HCT116 (cell line): Measurements from ENCODE around the gene CD44. TPM values are rescaled to one million over a fixed set of nuclear protein-coding genes. Genes with fewer than 3 reads are reported as not detected.

Source experiments
- ATAC-seq: fragments of 200-7000 bp; cut with Tn5 transposase; 2 replicates; pipeline ENCODE4 v1.9.1; 2020; ENCODE audit warnings: mild to moderate bottlenecking, moderate library complexity
- BruUV-seq: library from RNA; stranded (reverse); fragments of 400-500 nt; replicated peaks from 2 replicates; lab custom pipeline; 2021; lab: Mats Ljungman, UMichigan
- CTCF ChIA-PET: fragments of 300-600 bp; sonication (Branson Sonifier 250); formaldehyde crosslinking; loops from one replicate; lab custom pipeline; 2021; ENCODE audit warnings: antibody characterized with exemption; lab: Charles Lee
- POLR2A ChIA-PET: fragments of 300-600, 350-600 bp; sonication (Branson Sonifier 250); formaldehyde crosslinking; loops from one replicate; lab custom pipeline; 2021; ENCODE audit warnings: antibody characterized with exemption; lab: Charles Lee
- RAD21 ChIA-PET, 2 experiments: fragments of 300-600 bp; sonication (Branson Sonifier 250); formaldehyde crosslinking; loops; one replicate each; lab custom pipeline; 2023; ENCODE audit warnings: low total read pairs in 2 of 2; ENCODE audit not compliant: uncharacterized antibody in 2 of 2, unreplicated experiment in 2 of 2, low non-redundant PET in 1 of 2; lab: Charles Lee
- DNase-seq: peaks from one replicate; pipeline ENCODE4 v3.0.0-alpha.2; 2010; ENCODE audit warnings: low read depth, low spot score
- H2AFZ ChIP-seq: fragments of 200-600 bp; shearing (Covaris generic), sonication (generic); 2 replicates; pipeline ENCODE4 v1.6.1; 2017; ENCODE audit warnings: low read depth, mixed run types, mixed read lengths, antibody characterized with exemption, low read length; ENCODE audit not compliant: poor library complexity, severe bottlenecking
- H3K27ac ChIP-seq: 2 replicates; pipeline ENCODE4 v1.5.1; 2012; ENCODE audit warnings: low read depth, low read length
- H3K27me3 ChIP-seq: fragments of 200-600 bp; sonication (generic); 2 replicates; pipeline ENCODE4 v1.6.1; 2016; ENCODE audit warnings: mixed run types, low read length, mixed read lengths; ENCODE audit not compliant: insufficient read depth
- H3K36me3 ChIP-seq, 2 experiments: fragments of 200-500 bp in 1 of 2; fragments of 200-600 bp in 1 of 2; sonication (Bioruptor generic) in 1 of 2; sonication (generic) in 1 of 2; 2 replicates each; pipeline versions ENCODE4 v1.5.1 to v1.6.1; 2014 to 2016; ENCODE audit warnings: low read length in 2 of 2, inconsistent platforms in 1 of 2, mixed read lengths in 1 of 2, mixed run types in 1 of 2; ENCODE audit not compliant: insufficient read depth in 2 of 2, control insufficient read depth in 1 of 2
- H3K4me1 ChIP-seq, 2 experiments: fragments of 200-600 bp in 1 of 2; sonication (generic) in 1 of 2; 2 replicates each; pipeline versions ENCODE4 v1.5.1 to v1.6.1; 2012 to 2017; ENCODE audit warnings: low read length in 2 of 2, inconsistent platforms in 1 of 2, mild to moderate bottlenecking in 1 of 2, mixed read lengths in 1 of 2, mixed run types in 1 of 2, moderate library complexity in 1 of 2; ENCODE audit not compliant: insufficient read depth in 2 of 2, control insufficient read depth in 1 of 2
- H3K4me2 ChIP-seq: fragments of 200-600 bp; sonication (generic); 2 replicates; pipeline ENCODE4 v1.6.1; 2017; ENCODE audit warnings: mixed run types, low read length, mixed read lengths
- H3K4me3 ChIP-seq, 2 experiments: fragments of 200-600 bp in 1 of 2; sonication (generic) in 1 of 2; replicated peaks in 1 of 2; 2 replicates each; pipeline ENCODE4 v1.5.1; 2011 to 2016; ENCODE audit warnings: low read length in 2 of 2, control low read depth in 1 of 2, low read depth in 1 of 2, mild to moderate bottlenecking in 1 of 2, mixed read lengths in 1 of 2, mixed run types in 1 of 2
- H3K79me2 ChIP-seq: fragments of 200-600 bp; sonication (generic); 2 replicates; pipeline ENCODE4 v1.6.1; 2017; ENCODE audit warnings: mild to moderate bottlenecking, mixed run types, low read length, moderate library complexity, mixed read lengths; ENCODE audit not compliant: insufficient read depth
- H3K9ac ChIP-seq: fragments of 200-600 bp; sonication (generic); 2 replicates; pipeline ENCODE4 v1.6.1; 2016; ENCODE audit warnings: low read length, mixed read lengths
- H3K9me2 ChIP-seq: fragments of 200-600 bp; sonication (generic), shearing (Covaris generic); 2 replicates; pipeline ENCODE4 v1.6.1; 2017; ENCODE audit warnings: mixed run types, mild to moderate bottlenecking, moderate library complexity; ENCODE audit not compliant: insufficient read depth
- H3K9me3 ChIP-seq, 2 experiments: fragments of 200-500 bp in 1 of 2; fragments of 200-600 bp in 1 of 2; sonication (Bioruptor generic) in 1 of 2; sonication (generic) in 1 of 2; 2 replicates each; pipeline ENCODE4 v1.6.1; 2014 to 2017; ENCODE audit warnings: low read length in 2 of 2, mixed read lengths in 2 of 2, inconsistent platforms in 1 of 2, low read depth in 1 of 2, mild to moderate bottlenecking in 1 of 2, mixed run types in 1 of 2, moderate library complexity in 1 of 2; ENCODE audit not compliant: control insufficient read depth in 1 of 2, insufficient read depth in 1 of 2
- H4K20me1 ChIP-seq: fragments of 200-600 bp; sonication (generic), shearing (Covaris generic); 2 replicates; pipeline ENCODE4 v1.6.1; 2017; ENCODE audit warnings: mixed run types, mild to moderate bottlenecking, moderate library complexity; ENCODE audit not compliant: insufficient read depth
- CBX3 ChIP-seq: IDR thresholded peaks from 2 replicates; pipeline ENCODE4 v1.6.1; 2012; ENCODE audit warnings: low read depth
- CEBPB ChIP-seq: IDR thresholded peaks from 2 replicates; pipeline ENCODE4 v1.6.1; 2012; ENCODE audit warnings: low read depth
- CTCF ChIP-seq, 3 experiments: fragments of 200-600 bp in 1 of 3; sonication (generic) in 1 of 3; IDR thresholded peaks in 2 of 3; conservative IDR thresholded peaks in 1 of 3; 2 replicates each; pipeline ENCODE4 v1.5.1; 2012 to 2017; ENCODE audit warnings: low read depth in 2 of 3, low read length in 2 of 3, antibody characterized with exemption in 1 of 3, borderline replicate concordance in 1 of 3, control low read depth in 1 of 3, mild to moderate bottlenecking in 1 of 3, mixed read lengths in 1 of 3, mixed run types in 1 of 3, moderate library complexity in 1 of 3; ENCODE audit not compliant: insufficient read depth in 1 of 3
- EGR1 ChIP-seq: IDR thresholded peaks from 2 replicates; pipeline ENCODE4 v1.6.1; 2012; ENCODE audit warnings: low read depth
- FOSL1 ChIP-seq: IDR thresholded peaks from 2 replicates; pipeline ENCODE4 v1.6.1; 2012; ENCODE audit warnings: low read depth
- JUND ChIP-seq: IDR thresholded peaks from 2 replicates; pipeline ENCODE4 v1.6.1; 2012
- MAX ChIP-seq: IDR thresholded peaks from 2 replicates; pipeline ENCODE4 v1.6.1; 2012
- POLR2A ChIP-seq: IDR thresholded peaks from 2 replicates; pipeline ENCODE4 v1.7.0; 2011; ENCODE audit warnings: borderline replicate concordance; ENCODE audit not compliant: insufficient read depth, insufficient read length; ENCODE audit errors: extremely low read depth
- POLR2AphosphoS5 ChIP-seq: IDR thresholded peaks from 2 replicates; pipeline ENCODE4 v1.6.1; 2011; ENCODE audit warnings: mild to moderate bottlenecking, low read depth, low read length, moderate library complexity
- RAD21 ChIP-seq: IDR thresholded peaks from 2 replicates; pipeline ENCODE4 v1.6.1; 2012; ENCODE audit warnings: low read depth, mild to moderate bottlenecking
- SIN3A ChIP-seq: IDR thresholded peaks from 2 replicates; pipeline ENCODE4 v1.6.1; 2012; ENCODE audit warnings: low read depth
- SP1 ChIP-seq: IDR thresholded peaks from 2 replicates; pipeline ENCODE4 v1.6.1; 2012; ENCODE audit warnings: low read depth
- SRF ChIP-seq: IDR thresholded peaks from 2 replicates; pipeline ENCODE4 v1.6.1; 2012; ENCODE audit warnings: low read depth
- TCF7L2 ChIP-seq: IDR thresholded peaks from 2 replicates; pipeline ENCODE4 v1.7.0; 2011; ENCODE audit warnings: borderline replicate concordance, inconsistent platforms; ENCODE audit not compliant: insufficient read depth, insufficient read length; ENCODE audit errors: extremely low read depth
- YY1 ChIP-seq: IDR thresholded peaks from 2 replicates; pipeline ENCODE4 v1.6.1; 2011; ENCODE audit warnings: low read length, low read depth, moderate library complexity, mild to moderate bottlenecking; ENCODE audit not compliant: insufficient replicate concordance; ENCODE audit errors: extremely low read depth
- ZFX ChIP-seq: fragments of 450-650 bp; IDR thresholded peaks from 2 replicates; pipeline ENCODE4 v1.6.1; 2017
- ZNF274 ChIP-seq: fragments of 200-500 bp; sonication (Bioruptor generic); IDR thresholded peaks from 2 replicates; pipeline ENCODE4 v1.6.1; 2014; ENCODE audit warnings: mild to moderate bottlenecking, low read depth, low read length, inconsistent platforms
- intact Hi-C: fragments of 100-400 bp; cut with micrococcal nuclease; formaldehyde crosslinking; loops from 2 replicates; pipeline ENCODE4 v1.10.0; 2022
- total RNA-seq: library from RNA; stranded (reverse); gene quantifications from one replicate; pipeline ENCODE4 v1.2.1, GENCODE V29; 2021; ENCODE audit not compliant: unreplicated experiment
- TF ChIP-seq, protein P1 (sequence below): IDR thresholded peaks from 2 replicates; pipeline ENCODE4 v1.6.1; 2012; ENCODE audit warnings: low read depth
- TF ChIP-seq, protein P2 (sequence below): IDR thresholded peaks from 2 replicates; pipeline ENCODE4 v1.6.1; 2011; ENCODE audit warnings: mild to moderate bottlenecking, low read length, moderate library complexity; ENCODE audit not compliant: insufficient replicate concordance; ENCODE audit errors: extremely low read depth
- TF ChIP-seq, protein P3 (sequence below): IDR thresholded peaks from 2 replicates; pipeline ENCODE4 v1.6.1; 2012

Gene CD44
- total RNA-seq, 1 experiment from 2014 or later, result 742 TPM

DNA sequence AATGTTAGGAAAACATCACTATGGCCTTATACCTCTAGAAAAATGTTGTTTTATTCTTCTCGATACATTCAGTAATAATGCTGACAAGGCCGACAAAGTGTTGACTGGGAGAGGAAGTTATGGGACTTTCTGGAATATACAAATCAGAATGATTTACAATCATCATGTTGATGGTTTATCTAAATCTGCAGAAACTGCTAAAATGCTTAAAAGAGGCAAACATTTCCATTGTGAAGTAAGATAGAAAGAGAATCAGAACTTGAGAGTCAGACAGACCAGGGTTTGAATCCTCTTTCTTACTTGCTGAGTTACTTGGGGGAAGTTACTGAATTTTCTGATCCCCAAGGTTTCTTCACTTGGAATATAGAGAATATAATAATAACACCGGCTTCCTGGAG, 89.4 kb downstream of the CD44 start:
- CTCF ChIA-PET, result no interaction called here

More for the DNA sequence above, 89.4 kb downstream of the CD44 start:
- ATAC-seq (no peak), DNase-seq (no peak)
- no peaks in the 10 kb centered on the region for H4K20me1 ChIP-seq
- H3K9ac ChIP-seq, result no peak overlapping the region
- TF ChIP-seq POLR2A, result no peak
- TF ChIP-seq, protein P1, sequence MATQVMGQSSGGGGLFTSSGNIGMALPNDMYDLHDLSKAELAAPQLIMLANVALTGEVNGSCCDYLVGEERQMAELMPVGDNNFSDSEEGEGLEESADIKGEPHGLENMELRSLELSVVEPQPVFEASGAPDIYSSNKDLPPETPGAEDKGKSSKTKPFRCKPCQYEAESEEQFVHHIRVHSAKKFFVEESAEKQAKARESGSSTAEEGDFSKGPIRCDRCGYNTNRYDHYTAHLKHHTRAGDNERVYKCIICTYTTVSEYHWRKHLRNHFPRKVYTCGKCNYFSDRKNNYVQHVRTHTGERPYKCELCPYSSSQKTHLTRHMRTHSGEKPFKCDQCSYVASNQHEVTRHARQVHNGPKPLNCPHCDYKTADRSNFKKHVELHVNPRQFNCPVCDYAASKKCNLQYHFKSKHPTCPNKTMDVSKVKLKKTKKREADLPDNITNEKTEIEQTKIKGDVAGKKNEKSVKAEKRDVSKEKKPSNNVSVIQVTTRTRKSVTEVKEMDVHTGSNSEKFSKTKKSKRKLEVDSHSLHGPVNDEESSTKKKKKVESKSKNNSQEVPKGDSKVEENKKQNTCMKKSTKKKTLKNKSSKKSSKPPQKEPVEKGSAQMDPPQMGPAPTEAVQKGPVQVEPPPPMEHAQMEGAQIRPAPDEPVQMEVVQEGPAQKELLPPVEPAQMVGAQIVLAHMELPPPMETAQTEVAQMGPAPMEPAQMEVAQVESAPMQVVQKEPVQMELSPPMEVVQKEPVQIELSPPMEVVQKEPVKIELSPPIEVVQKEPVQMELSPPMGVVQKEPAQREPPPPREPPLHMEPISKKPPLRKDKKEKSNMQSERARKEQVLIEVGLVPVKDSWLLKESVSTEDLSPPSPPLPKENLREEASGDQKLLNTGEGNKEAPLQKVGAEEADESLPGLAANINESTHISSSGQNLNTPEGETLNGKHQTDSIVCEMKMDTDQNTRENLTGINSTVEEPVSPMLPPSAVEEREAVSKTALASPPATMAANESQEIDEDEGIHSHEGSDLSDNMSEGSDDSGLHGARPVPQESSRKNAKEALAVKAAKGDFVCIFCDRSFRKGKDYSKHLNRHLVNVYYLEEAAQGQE, result no peak
- TF ChIP-seq SRF, result no peak
- TF ChIP-seq CEBPB, result no peak
- no peak for TF ChIP-seq SP1
- no peak for TF ChIP-seq TCF7L2
- no peak for TF ChIP-seq JUND
- no peak for TF ChIP-seq RAD21
- no peak for TF ChIP-seq SIN3A
- TF ChIP-seq, protein P2, sequence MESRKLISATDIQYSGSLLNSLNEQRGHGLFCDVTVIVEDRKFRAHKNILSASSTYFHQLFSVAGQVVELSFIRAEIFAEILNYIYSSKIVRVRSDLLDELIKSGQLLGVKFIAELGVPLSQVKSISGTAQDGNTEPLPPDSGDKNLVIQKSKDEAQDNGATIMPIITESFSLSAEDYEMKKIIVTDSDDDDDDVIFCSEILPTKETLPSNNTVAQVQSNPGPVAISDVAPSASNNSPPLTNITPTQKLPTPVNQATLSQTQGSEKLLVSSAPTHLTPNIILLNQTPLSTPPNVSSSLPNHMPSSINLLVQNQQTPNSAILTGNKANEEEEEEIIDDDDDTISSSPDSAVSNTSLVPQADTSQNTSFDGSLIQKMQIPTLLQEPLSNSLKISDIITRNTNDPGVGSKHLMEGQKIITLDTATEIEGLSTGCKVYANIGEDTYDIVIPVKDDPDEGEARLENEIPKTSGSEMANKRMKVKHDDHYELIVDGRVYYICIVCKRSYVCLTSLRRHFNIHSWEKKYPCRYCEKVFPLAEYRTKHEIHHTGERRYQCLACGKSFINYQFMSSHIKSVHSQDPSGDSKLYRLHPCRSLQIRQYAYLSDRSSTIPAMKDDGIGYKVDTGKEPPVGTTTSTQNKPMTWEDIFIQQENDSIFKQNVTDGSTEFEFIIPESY, result no peak
- no peak for TF ChIP-seq YY1
- TF ChIP-seq, protein P3, sequence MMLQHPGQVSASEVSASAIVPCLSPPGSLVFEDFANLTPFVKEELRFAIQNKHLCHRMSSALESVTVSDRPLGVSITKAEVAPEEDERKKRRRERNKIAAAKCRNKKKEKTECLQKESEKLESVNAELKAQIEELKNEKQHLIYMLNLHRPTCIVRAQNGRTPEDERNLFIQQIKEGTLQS, result no peak
- TF ChIP-seq ZFX, result no peak
- TF ChIP-seq FOSL1, result no peak
- TF ChIP-seq POLR2AphosphoS5, result no peak
- TF ChIP-seq ZNF274, result no peak
- no peak for TF ChIP-seq CTCF (IDR thresholded peaks at IDR 0.05 in 2 of 3, conservative IDR thresholded peaks at IDR 0.05 in 1 of 3; ENCODE audit: borderline replicate concordance in 1 of 3, insufficient read depth in 1 of 3, low read depth in 2 of 3, low read length in 2 of 3)
- no peak for TF ChIP-seq MAX
- TF ChIP-seq EGR1, result no peak
- TF ChIP-seq CBX3, result no peak
- H3K27ac ChIP-seq, result no peak overlapping the region
- intact Hi-C loops, result no loop called here
- no peaks in the 10 kb centered on the region for H3K27me3 ChIP-seq
- BruUV-seq, result no TSS peak
- POLR2A ChIA-PET, result no interaction called here
- no peak overlapping the region for H3K4me3 ChIP-seq
- H3K9me3 ChIP-seq, result no peaks in the 10 kb centered on the region
- RAD21 ChIA-PET, result no interaction called here
- H3K79me2 ChIP-seq, result no peaks in the 10 kb centered on the region
- no peak overlapping the region for H2AFZ ChIP-seq
- no peaks in the 10 kb centered on the region for H3K9me2 ChIP-seq
- H3K4me2 ChIP-seq, result no peak overlapping the region
- peaks cover 41 to 52% of the 10 kb centered on the region in 2 experiments for H3K36me3 ChIP-seq
- no peaks in the 10 kb centered on the region for H3K4me1 ChIP-seq
